Measurements from ENCODE around the gene METAP1D.

GRCh38 chr2:171960570-171960969, 39.2 kb upstream of the METAP1D start:
- TF ChIP-seq CTCF (IDR thresholded peaks at IDR 0.05) (no peak), POLR2A (IDR thresholded peaks at IDR 0.05) (no peak)
